ENCODE results near the gene E2F2. TPM values are rescaled to one million over a fixed set of nuclear protein-coding genes. Genes with fewer than 3 reads are reported as not detected.

Gene E2F2
- total and polyA plus RNA-seq, 2 of the 13 experiments (the other 11 are each of a cell fraction or from before 2014, with no cell fraction given) = 0.65 to 6.6 TPM

- TF ChIP-seq BHLHE40 (IDR thresholded peaks at IDR 0.05; ENCODE audit: low read length) = no peak
- TF ChIP-seq ATF5 (CRISPR knock-in tag; IDR thresholded peaks at IDR 0.05; ENCODE audit: low read depth) = 0 out of 2 replicates have a peak, but pooled peaks have one; percentile 39
- TF ChIP-seq PHB2 (IDR thresholded peaks at IDR 0.05; ENCODE audit: partially characterized antibody) = no peak
- TF ChIP-seq FOXP4 (CRISPR knock-in tag; IDR thresholded peaks at IDR 0.05) = peak; percentile 35; the same call in 1 of the 2 replicates
- TF ChIP-seq MLXIP (CRISPR knock-in tag; IDR thresholded peaks at IDR 0.05; ENCODE audit: borderline replicate concordance) = no peak; the same call in 1 of the 2 replicates
- TF ChIP-seq SNRNP70 (IDR thresholded peaks at IDR 0.05; ENCODE audit: low read depth, low read length) = no peak
- TF ChIP-seq ZNF589 (CRISPR knock-in tag; conservative IDR thresholded peaks at IDR 0.05) = no peak; the same call in 1 of the 2 replicates
- no peak for TF ChIP-seq EEA1 (CRISPR knock-in tag; IDR thresholded peaks at IDR 0.05; ENCODE audit: borderline replicate concordance)
- TF ChIP-seq NFATC3 (CRISPR knock-in tag; IDR thresholded peaks at IDR 0.05) = no peak
- no peak for TF ChIP-seq FOXA3 (CRISPR knock-in tag; IDR thresholded peaks at IDR 0.05)
- 0 out of 2 replicates have a peak, but pooled peaks have one; percentile 50 for TF ChIP-seq ZNF891 (CRISPR knock-in tag; IDR thresholded peaks at IDR 0.05)
- no peak for TF ChIP-seq KAT2B (IDR thresholded peaks at IDR 0.05; ENCODE audit: borderline replicate concordance, low read depth, low read length)
- peak; percentile 44 for TF ChIP-seq ASH2L (IDR thresholded peaks at IDR 0.05; ENCODE audit: insufficient read length, low read depth, low read length)
- 0 out of 2 replicates have a peak, but pooled peaks have one; percentile 26 for TF ChIP-seq NFKB2 (CRISPR knock-in tag; IDR thresholded peaks at IDR 0.05; ENCODE audit: borderline replicate concordance)
- TF ChIP-seq CC2D1A (CRISPR knock-in tag; IDR thresholded peaks at IDR 0.05) = no peak
- TF ChIP-seq ZNF292 (CRISPR knock-in tag; IDR thresholded peaks at IDR 0.05; ENCODE audit: borderline replicate concordance, low read depth) = peak; percentile 83
- TF ChIP-seq MYPOP (CRISPR knock-in tag; IDR thresholded peaks at IDR 0.05) = 0 out of 2 replicates have a peak, but pooled peaks have one; percentile 15
- TF ChIP-seq ZNF235 (CRISPR knock-in tag; IDR thresholded peaks at IDR 0.05; ENCODE audit: borderline replicate concordance) = peak; percentile 78; the same call in 1 of the 2 replicates
- peak; percentile 56; the same call in 1 of the 2 replicates for TF ChIP-seq TBX2 (CRISPR knock-in tag; IDR thresholded peaks at IDR 0.05; ENCODE audit: borderline replicate concordance)
- TF ChIP-seq ZNF572 (CRISPR knock-in tag; IDR thresholded peaks at IDR 0.05) = no peak
Observed at GRCh38 chr1:23530747-23531561, at the start of gene E2F2 (continued).

Data from HepG2 (cell line).